NCI-H1105 treated with DMSO at 0.1 percent for 48 hours (cell line): ENCODE results near the gene LPO.

Experiments used
- DNase-seq: peaks from one replicate; lab custom pipeline; 2025; lab: John Stamatoyannopoulos, UW

LPO gene

GRCh38 chr17:58317421-58318064 lies 79.2 kb downstream of the LPO start:
- DNase-seq: peak; percentile 38

- no peak for DNase-seq
These were observed 79.7 kb downstream of the LPO start for GRCh38 chr17:58318065-58318481.
